Camera-type eye (tissue), 1 donor: ENCODE measurements around the gene ZACN. TPM values are rescaled to one million over a fixed set of nuclear protein-coding genes. Genes with fewer than 3 reads are reported as not detected.

Experiments
- total RNA-seq: library from RNA; depleted of rRNA; stranded (reverse); fragments of >200 nt; gene quantifications from one replicate; pipeline ENCODE4 v1.2.3, GENCODE V29; 2014

ZACN gene
- total RNA-seq: not detected

GRCh38 chr17:76078860-76079534 is at the start of gene ZACN:
TSS of gene ZACN (plus strand) at chr17:76079182. CDS start at chr17:76079265, 83 bp downstream.

GRCh38 chr17:76072148-76072858 is 6.7 kb upstream of the ZACN start, which contains the start of gene SRP68:
TSS of gene SRP68 (minus strand) at chr17:76072517. CDS start at chr17:76072491, 26 bp downstream.

GRCh38 chr17:76074390-76075363 is 4.3 kb upstream of the ZACN start, which contains the start of gene GALR2:
TSS of gene GALR2 (plus strand) at chr17:76074781. CDS start at chr17:76074884, 103 bp downstream.

GRCh38 chr17:76103274-76104139 is 24.5 kb downstream of the ZACN start, which contains the start of gene EXOC7:
TSS of gene EXOC7 (minus strand) at chr17:76103787. CDS start at chr17:76103692, 95 bp downstream.

Other genes starting within 250 kb of the ZACN start
- 5.0 TPM for gene UNC13D, start 234.8 kb upstream of the ZACN start, total RNA-seq
- gene WBP2, start 223.8 kb upstream of the ZACN start, total RNA-seq: 50.5 TPM
- 14.9 TPM for gene TRIM47, start 200.6 kb upstream of the ZACN start, total RNA-seq
- 24.4 TPM for gene TRIM65, start 182.2 kb upstream of the ZACN start, total RNA-seq
- 45.7 TPM for gene MRPL38, start 174.3 kb upstream of the ZACN start, total RNA-seq
- gene FBF1, start 138.1 kb upstream of the ZACN start, total RNA-seq: 19.8 TPM
- 75.3 TPM for gene ACOX1, start 100.0 kb upstream of the ZACN start, total RNA-seq
- gene TEN1, start 99.9 kb upstream of the ZACN start, total RNA-seq: 22.5 TPM
- gene CDK3, start 78.3 kb upstream of the ZACN start, total RNA-seq: 7.5 TPM
- gene EVPL, start 51.9 kb upstream of the ZACN start, total RNA-seq: 5.5 TPM
- 57.0 TPM for gene SRP68, start 6.7 kb upstream of the ZACN start, total RNA-seq
- not detected for gene GALR2, start 4.4 kb upstream of the ZACN start, total RNA-seq
- gene EXOC7, start 24.6 kb downstream of the ZACN start, total RNA-seq: 131 TPM
- gene FOXJ1, start 62.1 kb downstream of the ZACN start, total RNA-seq: 1.6 TPM
- gene RNF157, start 161.3 kb downstream of the ZACN start, total RNA-seq: 24.4 TPM
- 6.8 TPM for gene UBALD2, start 186.2 kb downstream of the ZACN start, total RNA-seq
- gene QRICH2, start 229.1 kb downstream of the ZACN start, total RNA-seq: 5.1 TPM